ENCODE results near the gene ZNF318.
"Not testable (repeated sequence)": the region's sequence is repeated elsewhere in the genome, so short reads cannot be mapped to it uniquely, and the experiment has no call there.

ZNF318 gene

DNA sequence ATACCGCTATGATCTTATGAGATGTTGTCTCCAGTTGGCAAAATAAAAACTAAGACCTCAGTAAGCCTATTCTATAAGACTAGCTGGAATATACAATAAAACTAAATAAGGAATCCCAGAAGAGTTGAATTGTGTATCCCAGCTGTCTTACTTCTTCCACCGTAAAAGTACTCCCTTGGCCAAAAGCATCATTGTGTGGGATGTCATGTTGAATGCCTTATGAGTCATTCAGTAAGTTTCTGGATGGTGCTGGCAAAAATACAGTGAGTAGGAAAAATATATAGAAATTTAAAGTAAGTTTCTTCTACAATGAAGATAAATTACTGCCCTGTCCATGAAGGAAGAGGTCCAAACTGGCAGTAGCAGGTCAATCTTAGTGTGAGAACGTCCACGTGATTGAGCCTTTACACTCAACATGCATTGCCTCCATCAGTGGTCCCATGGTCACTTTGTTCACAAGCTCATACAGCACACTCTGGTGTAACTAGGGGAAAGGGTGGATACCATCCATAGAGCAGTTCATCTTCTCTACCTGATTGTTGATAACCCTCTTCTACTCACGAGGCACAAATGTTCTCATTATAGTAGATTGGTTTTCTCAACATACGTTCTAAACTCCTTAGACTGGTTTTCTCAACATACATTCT lies 13.7 kb upstream of the ZNF318 start:
- peak; percentile 31 for DNase-seq (ENCODE audit: low read depth)

DNA sequence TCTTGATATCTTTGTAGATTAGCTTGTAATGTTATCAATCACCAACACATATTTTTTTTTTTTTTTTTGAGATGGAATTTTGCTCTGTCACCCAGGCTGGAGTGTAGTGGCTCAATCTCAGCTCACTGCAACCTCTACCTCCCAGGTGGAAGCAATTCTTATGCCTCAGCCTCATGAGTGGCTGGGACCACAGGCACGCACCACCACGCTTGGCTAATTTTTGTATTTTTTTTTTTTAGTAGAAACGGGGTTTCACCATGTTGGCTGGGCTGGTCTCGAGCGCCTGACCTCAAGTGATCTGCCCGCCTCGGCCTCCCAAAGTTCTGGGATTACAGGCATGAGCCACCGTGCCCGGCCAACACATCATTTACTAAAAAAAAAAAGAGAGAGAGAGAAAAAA lies 11.4 kb upstream of the ZNF318 start:
- not testable (repeated sequence) for DNase-seq (ENCODE audit: low read depth)

DNA sequence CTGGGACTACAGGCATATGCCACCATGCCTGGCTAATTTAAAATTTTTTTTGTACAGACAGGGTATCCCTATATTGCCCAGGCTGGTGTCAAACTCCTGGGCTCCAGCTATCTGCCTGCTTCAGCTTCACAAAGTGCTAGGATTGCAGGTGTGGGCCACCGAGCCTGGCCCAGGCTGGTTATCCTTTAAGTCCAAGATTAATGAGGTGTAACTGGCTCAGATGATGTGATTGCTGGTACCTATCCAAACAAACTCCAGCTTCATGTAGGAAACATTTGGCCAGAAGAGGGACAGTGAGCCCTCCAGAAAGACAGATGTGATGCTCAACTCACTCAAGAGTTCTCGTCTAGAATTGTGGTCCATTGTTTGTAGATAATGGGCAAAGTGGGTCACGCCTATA lies 9.2 kb upstream of the ZNF318 start:
- DNase-seq (ENCODE audit: low read depth): no peak

DNA sequence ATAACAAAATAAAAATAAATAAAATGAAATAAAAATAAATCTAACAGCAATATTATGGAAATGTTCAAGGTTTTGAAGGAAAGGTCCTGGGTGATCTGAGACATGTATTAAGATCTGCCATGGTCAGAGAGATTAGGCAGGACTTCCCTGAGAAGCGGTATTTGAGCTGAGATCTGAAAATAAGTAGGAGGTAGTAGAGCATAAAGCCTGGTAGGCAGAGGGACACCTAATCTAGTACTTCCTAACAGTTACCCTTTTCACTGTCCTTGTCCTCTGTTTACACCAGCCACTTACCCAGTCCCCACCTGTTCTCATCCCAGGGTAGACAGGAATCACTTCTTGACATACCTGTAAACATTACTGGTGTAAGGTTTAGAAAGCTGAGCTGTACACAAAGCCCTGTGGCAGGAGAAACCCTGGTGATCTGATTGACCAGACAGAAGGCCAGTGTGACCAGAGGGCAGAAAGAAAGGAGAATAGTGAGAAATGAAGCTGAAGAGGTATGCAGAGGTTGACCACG lies 8.3 kb upstream of the ZNF318 start:
- DNase-seq (ENCODE audit: low read depth): no peak

DNA sequence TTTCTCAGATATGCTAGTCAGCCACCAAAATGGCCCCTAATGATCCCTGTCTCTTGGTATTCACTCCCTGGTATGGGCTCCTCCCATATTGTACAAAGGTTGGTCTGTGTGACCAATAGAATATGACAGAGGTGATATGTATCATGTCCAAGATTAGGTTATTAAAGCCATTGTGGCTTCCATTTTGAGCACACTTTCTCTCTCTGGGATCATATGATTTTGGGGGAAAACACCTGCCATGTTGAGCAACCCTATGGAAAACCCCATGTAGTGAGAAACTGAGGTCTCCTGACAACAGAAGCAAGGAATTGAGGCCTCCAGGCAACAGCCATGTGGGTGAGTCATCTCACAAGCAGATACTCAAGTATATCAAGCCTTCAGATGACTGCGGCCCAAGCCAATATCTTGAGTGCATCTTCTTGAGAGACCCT lies 7.1 kb upstream of the ZNF318 start:
- peak; percentile 25 for DNase-seq (ENCODE audit: low read depth)

DNA sequence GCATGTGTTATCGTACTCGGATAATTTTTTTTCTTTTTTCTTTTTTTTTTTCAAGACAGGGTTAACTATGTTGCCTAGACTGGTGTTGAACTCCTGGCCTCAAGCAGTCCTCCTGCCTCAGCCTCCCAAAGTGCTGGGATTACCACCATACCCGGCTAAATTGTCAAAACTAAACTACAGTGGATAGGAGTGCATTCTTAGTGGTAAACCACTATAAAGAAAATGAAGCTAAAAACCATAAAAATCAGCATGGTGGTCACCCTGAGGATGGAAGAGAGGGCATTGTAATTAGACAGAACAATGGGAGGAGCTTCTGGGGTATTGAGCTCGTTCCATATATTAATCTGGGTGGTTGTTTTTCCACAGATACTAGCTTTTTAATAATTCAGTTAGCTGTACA lies 6.2 kb upstream of the ZNF318 start:
- no peak for DNase-seq (ENCODE audit: low read depth)

DNA sequence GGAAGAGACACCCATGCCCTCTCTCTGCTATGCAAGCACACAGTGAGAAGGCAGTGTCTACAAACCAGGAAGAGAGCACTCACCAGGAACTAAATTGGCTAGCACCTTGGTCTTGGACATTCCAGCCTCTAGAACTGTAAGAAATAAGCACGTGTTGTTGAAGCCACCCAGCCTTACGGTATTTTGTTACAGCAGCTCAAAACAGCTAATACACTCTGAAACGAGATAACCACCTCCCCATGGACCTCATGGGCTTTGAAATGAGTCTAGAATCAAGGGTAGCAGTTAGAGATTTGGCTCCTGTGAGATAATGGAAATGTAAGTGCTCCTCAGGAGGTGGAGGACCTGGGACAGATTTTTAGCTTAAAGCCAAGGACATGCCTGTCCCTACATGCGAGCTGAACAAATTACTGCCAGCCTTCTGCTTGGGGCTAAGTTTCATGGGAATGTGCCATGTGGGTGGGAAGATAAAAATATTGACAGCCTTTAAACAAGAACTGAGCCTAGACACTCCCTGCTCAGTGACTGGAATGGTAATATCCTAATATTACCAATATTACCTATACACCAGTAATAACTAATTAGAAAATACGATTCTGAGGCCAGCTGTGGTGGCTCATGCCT lies 3.9 kb upstream of the ZNF318 start:
- DNase-seq (ENCODE audit: low read depth): no peak

DNA sequence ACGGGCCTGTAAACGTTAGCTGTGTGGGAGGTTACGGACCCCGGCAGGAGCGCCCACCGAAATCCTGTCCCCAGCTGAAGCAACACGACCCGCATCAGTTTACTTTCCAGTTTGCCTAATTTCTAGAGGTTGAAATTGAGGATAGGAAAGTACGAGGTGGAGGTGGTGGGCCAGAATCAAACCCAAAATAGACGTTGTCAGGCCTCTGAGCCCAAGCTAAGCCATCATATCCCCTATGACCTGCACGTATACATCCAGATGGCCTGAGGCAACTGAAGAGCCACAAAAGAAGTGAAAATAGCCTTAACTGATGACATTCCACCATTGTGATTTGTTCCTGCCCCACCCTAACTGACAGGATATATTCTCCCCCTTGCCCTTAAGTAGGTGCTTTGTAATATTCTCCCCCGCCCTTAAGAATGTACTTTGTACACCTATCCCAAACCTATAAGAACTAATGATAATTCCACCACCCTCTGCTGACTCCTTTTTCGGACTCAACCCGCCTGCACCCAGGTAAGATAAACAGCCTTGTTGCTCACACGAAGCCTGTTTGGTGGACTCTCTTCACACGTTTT lies 645 bp upstream of the ZNF318 start:
- not testable (repeated sequence) for DNase-seq (ENCODE audit: low read depth)

DNA sequence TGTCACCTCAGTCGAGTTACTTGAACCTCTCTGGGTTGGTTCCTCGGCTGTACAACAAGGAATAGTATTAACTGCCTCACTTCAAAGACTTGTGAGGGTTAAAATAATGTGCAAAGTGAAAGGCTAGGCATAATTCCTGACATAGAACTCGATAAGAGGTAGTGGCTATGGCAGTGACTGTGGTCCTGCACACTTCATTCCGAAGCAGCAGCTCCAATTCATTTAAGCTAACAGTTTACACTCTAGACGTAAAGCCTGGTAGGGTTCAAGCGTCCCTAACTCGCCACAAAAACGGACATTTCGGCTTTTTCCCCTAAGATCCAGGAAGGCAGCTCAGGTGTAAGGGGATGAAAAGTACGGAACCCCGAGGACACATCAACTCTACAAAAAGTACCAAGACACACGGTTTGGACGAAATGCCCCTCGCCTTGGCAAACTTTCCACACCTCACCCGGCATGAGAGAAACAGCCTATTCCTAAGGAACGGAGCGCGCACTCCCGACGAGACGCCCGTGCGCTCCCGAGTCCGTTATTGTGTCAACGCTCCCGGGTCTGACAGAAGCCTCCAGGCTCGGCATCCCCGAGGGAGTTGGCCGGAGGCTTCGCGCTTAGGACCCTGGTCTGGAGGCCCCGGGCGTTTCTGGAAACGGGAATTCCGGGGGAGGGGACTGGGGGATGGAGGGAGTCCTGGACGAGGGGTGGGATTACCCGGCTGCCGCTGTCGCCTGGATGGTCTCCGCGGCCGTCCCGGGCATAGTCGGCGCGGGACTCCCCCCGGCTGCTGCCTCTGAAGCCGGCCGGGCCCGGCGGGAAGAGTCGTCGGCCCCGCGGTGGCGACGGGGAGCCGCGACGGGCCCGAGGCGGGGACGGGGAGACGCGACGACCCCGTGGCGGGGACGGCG lies 937 bp downstream of the ZNF318 start:
- peak; percentile 38 for DNase-seq (ENCODE audit: low read depth)

DNA sequence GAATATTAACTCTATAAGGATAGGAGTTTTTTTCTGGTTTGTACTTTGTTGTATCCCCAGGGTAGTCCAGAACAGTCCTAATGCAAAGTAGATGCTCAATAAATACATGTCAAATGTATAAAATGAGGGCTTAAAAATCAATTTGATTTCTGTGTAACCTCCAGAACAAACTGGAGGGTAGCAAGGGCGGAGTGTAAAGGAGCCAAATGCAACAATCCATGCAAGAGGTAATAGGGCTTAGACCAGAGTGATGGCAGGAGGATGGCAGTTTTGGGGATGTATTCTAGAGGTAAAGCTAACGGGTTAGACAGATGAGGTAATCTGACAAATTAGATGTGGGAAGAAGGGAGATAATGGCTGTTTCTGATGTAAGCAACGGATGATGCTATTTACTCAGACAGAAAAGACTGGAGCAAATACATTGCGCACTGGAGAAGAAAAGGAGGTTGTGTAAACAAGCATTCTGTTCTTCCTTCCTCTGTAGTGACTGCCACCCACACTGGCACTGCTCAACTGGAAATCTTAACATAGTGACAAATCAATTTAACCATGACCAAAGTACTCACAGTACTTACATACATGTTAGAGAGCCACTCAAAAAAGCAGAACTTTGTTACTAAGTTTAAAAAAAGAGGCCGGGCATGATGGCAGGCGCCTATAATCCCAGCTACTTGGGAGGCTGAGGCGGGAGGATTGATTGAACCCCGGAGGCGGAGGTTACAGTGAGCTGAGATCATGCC lies 2.0 kb downstream of the ZNF318 start:
- DNase-seq (ENCODE audit: low read depth): peak; percentile 10

DNA sequence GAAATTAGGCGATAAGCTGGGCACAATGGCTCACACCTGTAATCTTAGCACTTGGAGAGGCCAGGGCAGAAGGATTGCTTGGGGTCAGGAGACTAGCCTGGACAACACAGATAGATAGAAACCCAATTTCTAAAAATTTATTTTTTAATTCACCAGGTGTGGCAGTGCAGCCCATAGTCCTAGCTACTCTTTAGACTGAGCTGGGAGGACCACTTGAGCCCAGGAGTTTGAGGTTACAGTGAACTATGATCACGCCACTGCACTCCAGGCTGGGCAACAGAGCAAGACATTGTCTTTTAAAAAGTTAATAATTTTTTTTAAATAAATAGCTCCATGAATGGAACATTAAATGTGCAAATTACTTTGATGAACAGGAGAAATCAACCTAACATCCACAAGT lies 8.2 kb downstream of the ZNF318 start:
- DNase-seq (ENCODE audit: low read depth): no peak

DNA sequence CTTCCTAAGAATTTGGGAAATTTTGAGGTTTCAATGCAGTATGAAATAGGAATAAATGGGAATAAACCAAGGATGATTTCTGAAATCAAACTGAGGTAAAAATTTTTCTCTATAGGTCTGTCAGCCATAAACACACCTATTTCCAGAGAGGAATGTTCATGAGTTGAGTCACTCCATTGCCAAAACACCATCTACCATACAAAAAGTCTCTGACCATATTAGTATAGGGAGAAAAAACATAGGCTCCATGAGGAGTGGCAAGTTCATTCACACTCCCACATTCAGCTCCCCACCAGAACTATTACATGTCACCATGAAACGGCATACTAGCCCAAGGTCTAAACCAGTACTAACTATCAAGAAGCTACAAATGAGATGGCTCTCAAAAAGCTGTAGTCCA lies 9.6 kb downstream of the ZNF318 start:
- no peak for DNase-seq (ENCODE audit: low read depth)

DNA sequence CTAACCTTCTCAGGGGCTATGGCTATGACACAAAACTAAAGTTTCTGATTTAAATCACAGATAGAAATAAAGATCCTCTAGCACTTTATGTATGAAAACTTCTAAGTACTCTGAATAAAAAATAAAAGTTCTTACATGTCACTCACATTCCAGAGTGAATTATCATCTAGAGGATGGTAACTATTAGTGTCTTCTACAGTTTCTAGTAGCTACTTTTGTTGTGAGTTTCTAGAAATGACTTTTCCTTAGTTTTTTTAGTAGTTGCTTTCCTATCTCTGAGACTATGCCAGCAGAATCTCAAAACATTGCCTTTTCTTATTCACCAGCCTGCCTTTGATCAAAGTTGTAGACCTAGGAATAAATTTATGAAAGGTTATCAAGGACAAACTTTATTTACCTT lies 10.1 kb downstream of the ZNF318 start:
- DNase-seq (ENCODE audit: low read depth): no peak

DNA sequence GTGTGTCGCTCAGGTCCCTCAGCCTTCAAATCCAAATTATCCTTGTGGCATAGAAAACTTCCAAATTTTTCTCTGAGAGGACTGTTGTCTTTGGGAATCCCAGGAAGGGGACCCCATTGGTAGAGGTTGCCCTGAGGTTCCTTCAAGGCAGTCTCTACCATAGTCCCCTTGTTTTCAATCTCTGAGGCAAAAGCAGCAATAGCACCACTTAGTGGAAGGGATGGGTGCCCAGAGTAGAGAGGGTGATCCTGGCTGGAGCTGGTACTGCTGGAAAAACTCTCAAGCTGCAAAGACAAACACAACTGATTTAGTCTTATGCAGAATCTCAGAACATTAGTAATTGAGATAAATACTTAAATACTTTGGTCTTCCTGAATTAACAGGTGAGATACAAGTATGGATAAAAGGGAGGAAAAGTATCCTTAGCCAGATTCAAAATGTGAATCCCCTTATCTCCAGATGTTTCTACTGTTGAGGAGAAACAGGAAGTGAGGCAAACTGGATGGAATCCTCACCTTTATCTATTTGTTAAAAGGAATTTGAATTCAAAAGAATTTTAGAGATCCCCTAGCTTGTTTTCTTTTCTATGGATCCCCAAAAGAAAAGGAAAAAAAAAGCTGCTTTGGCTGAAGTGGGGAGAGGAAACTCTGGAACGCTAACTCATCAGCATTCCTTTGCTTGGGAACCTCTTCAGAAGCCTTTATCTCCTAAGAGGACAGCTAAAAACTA lies 13.4 kb downstream of the ZNF318 start:
- peak; percentile 8 for DNase-seq (ENCODE audit: low read depth)

DNA sequence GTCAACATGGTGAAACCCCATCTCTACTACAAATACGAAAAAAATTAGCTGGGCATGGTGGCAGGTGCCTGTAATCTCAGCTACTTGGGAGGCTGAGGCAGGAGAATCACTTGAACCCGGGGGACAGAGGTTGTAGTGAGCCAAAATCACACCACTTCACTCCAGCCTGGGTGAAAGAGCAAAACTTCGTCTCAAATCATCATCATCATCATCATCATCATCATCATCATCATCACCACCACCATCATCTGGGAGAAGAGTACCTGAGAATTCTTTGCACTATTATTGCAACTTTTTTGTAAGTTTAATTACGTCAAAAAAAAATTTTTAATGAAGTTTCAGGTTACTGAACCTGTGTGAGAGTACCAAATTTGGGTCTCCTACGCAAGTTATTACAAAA lies 17.5 kb downstream of the ZNF318 start:
- DNase-seq (ENCODE audit: low read depth): not testable (repeated sequence)

DNA sequence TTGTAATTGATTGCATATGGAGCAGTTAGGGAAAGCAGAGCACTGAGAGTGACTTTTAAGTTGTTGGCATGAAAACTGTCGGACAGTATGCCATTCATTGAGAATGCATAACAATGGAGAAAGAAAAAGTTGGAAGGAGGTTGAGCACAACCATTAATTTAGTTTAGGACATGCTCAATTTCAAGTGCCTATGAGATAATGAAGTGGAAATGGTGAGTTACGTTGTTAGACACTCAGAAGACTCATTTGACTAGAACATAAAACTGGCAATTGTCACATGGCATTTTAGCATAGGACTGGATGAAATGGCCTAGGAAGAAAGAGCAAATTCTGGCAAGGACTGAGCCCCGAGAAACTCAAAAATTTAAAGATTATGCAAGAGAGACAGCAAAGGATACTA lies 22.0 kb downstream of the ZNF318 start:
- DNase-seq (ENCODE audit: low read depth): no peak

DNA sequence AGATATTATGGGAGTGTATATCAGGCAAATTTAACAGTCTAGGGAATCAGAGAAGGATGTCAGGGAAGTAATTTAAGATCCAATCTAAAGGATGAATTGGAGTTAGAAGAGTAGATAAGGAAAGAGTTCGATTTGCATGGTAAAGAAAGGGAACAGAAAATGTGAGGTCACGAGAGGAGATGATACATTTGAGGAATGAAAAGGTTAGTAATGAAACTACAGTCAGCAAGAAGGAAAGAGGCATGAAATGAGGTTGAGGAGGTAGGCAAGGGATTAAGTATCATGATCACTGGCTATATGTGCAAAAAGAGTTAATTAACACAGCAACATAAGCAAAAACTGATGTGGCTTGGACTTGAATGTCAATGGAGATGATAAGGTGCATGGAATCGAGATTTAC lies 22.4 kb downstream of the ZNF318 start:
- DNase-seq (ENCODE audit: low read depth): no peak

DNA sequence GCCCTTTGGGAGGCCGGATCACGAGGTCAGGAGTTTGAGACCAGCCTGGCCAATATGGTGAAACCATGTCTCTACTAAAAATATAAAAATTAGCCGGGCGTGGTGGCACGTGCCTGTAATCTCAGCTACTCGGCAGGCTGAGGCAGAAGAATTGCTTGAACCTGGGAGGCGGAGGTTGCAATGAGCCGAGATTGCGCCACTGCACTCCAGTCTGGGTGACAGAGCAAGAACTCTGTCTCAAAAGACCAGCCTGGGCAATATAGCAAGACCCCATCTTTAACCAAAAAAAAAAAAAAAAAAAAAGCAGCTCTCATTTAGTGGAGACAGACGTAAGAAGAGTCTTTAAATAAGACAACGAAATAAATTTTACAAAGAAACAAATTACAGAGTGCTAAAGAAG lies 23.2 kb downstream of the ZNF318 start:
- DNase-seq (ENCODE audit: low read depth): not testable (repeated sequence)

DNA sequence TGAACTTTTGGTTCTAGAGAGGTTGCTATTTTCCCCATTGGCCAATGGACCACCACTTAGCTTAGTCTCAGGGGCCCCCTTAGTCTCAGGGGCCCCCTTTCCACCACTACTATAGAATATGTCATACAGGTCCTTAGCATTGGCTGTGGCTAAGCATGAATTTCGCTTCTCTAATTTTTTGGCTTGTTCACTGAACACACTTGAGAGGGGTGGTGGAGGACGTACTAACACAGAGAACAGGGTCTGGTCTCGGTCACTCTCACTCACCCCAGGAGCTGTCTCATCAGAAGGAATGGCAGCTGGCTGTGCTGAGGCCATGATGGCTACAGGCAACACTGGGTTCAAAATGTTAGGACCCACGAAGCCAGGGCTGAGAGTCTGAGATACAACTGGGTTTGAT lies 30.3 kb downstream of the ZNF318 start:
- DNase-seq (ENCODE audit: low read depth): no peak

DNA sequence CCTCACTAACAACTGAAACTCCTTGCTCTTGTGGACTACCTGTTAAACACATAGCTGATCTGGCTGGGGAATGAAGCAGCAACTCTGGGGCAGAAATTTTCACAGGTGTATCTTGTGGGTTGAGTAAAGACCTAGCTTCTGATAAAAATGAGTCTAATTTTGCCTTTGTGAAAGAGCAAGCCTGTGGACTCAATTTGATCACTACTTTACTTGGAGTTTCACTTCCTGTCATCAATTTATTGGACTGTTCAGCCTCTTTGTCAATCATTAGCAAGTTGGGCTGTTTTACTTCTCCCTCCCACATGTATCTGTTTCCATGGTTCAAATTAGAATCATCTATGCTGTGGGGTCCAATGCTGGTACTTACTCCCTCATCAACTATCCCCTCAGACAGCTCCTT lies 31.2 kb downstream of the ZNF318 start:
- no peak for DNase-seq (ENCODE audit: low read depth)

DNA sequence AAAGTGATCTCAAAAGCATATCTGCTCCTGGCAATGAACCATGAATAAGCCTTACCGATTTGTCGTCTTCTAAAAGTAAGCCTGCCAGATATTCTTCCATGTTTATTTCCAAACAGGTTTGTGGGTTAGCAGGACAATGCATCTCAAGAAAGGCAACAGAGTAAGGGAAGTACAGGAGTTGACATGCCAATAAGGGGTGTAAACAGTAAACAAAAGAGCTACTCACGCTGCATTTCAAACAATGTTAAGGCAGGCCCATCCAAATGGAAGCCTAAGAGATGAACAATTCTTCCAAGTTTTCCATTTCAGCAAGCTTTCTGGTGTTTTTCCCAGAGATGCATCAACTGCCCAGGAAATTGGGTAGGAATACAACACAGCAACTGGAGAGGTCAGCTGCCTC lies 33.1 kb downstream of the ZNF318 start:
- no peak for DNase-seq (ENCODE audit: low read depth)
